Vagina (tissue), 2 donors: Measurements from ENCODE around the gene IZUMO1R. TPM values are rescaled to one million over a fixed set of nuclear protein-coding genes. Genes with fewer than 3 reads are reported as not detected.
"Not testable (repeated sequence)": the region's sequence is repeated elsewhere in the genome, so short reads cannot be mapped to it uniquely, and the experiment has no call there.

Source experiments
- DNase-seq, 2 donors: peaks; one replicate each; pipeline ENCODE4 v3.0.0-alpha.2; 2017; ENCODE audit errors: extremely low spot score in 2 of 2
- H3K27ac ChIP-seq: fragments of 200-600 bp; sonication (generic); one replicate; pipeline ENCODE4 v1.5.1; 2019
- H3K27me3 ChIP-seq: fragments of 200-600 bp; sonication (generic); one replicate; pipeline ENCODE4 v1.5.1; 2019
- H3K36me3 ChIP-seq, 2 donors: fragments of 200-600 bp; sonication (generic); one replicate each; pipeline ENCODE4 v1.5.1; 2017 to 2019
- H3K4me1 ChIP-seq: fragments of 200-600 bp; sonication (generic); one replicate; pipeline ENCODE4 v1.5.1; 2019
- H3K4me3 ChIP-seq, 2 donors: fragments of 200-600 bp; sonication (generic); 1 replicate in 1 of 2; 2 replicates in 1 of 2; pipeline ENCODE4 v1.5.1; 2016 to 2019
- H3K9me3 ChIP-seq: fragments of 200-600 bp; sonication (generic); one replicate; pipeline ENCODE4 v1.5.1; 2019
- POLR2A ChIP-seq, 2 donors: fragments of 450-650 bp; IDR thresholded peaks; one replicate each; pipeline ENCODE4 v1.6.1; 2017; ENCODE audit warnings: antibody characterized with exemption in 2 of 2, mild to moderate bottlenecking in 2 of 2, moderate library complexity in 2 of 2
- POLR2AphosphoS5 ChIP-seq, 2 donors: sonication (generic); formaldehyde crosslinking; IDR thresholded peaks; one replicate each; pipeline ENCODE4 v1.9.0; 2017; ENCODE audit warnings: antibody characterized with exemption in 2 of 2, mild to moderate bottlenecking in 2 of 2, low read depth in 1 of 2; ENCODE audit not compliant: insufficient read depth in 1 of 2
- intact Hi-C: fragments of 100-400 bp; cut with DNase I; formaldehyde crosslinking; loops from one replicate; pipeline ENCODE4 v1.15.1; 2023
- total RNA-seq: library from RNA; depleted of rRNA; stranded (reverse); fragments of >200 nt; gene quantifications from one replicate; pipeline ENCODE4 v1.2.3, GENCODE V29; 2016
- TF ChIP-seq, protein P1 (sequence below), 3 experiments: fragments of 450-650 bp in 2 of 3; fragments of 200-600 bp in 1 of 3; sonication (generic) in 1 of 3; IDR thresholded peaks; one replicate each; pipeline ENCODE4 v1.5.1; 2017 to 2019; ENCODE audit warnings: antibody characterized with exemption in 3 of 3, mild to moderate bottlenecking in 2 of 3, moderate library complexity in 2 of 3

The IZUMO1R gene
- total RNA-seq, 1 donor from 2014 or later = not detected

DNA sequence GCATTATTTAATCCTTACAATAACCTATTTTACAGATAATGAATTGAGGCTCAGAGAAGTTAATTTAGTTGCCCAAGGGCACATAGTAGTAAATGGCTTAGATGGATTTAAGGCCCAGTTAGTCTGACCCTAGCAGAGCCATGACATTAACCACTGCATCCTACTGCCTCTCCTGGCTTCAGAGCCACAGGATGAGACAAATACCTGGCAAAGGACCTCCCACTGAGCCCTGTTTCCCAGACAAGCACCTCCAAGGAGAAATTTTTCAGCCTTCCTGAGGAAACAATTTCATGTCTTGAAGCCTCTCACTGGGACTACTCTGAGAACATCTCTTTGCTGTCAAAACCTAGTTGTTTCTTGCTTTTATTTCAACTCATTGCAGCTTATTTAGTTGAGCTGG is 28.4 kb downstream of the IZUMO1R start:
- H3K4me3 ChIP-seq = no peak overlapping the region
- no peaks in the 10 kb centered on the region for H3K4me1 ChIP-seq
- intact Hi-C loops = no loop called here
- no peaks in the 10 kb centered on the region for H3K27me3 ChIP-seq
- H3K36me3 ChIP-seq = no peaks in the 10 kb centered on the region
- H3K27ac ChIP-seq = no peak overlapping the region
- DNase-seq = no peak
- H3K9me3 ChIP-seq = no peaks in the 10 kb centered on the region
- no peak for TF ChIP-seq POLR2A (IDR thresholded peaks at IDR 0.05)

DNA sequence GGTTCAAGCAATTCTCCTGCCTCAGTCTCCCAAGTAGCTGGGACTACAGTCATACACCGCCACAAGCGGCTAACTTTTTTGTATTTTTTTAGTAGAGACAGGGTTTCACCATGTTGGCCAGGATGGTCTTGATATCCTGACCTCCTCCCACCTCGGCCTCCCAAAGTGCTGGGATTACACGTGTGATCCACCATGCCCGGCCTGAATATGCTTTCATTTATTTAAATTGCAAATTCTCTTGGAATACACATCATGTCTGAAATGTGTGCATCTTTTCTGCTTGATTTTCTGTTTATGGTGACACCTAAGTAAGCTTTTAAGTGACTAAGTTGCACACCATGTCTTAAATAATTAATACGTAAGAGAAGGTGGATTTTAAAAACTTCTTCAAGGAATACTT is 31.7 kb downstream of the IZUMO1R start:
- Histone ChIP-seq H3K4me3 (no peak overlapping the region), H3K36me3 (no peaks in the 10 kb centered on the region), H3K9me3 (no peaks in the 10 kb centered on the region), H3K27ac (no peak overlapping the region), H3K4me1 (no peaks in the 10 kb centered on the region), H3K27me3 (no peaks in the 10 kb centered on the region)
- no peak for DNase-seq
- intact Hi-C loops = no loop called here
- TF ChIP-seq POLR2A (IDR thresholded peaks at IDR 0.05) = no peak
- TF ChIP-seq POLR2AphosphoS5 (IDR thresholded peaks at IDR 0.05; ENCODE audit: insufficient read depth in 1 of 2, low read depth in 1 of 2) = no peak
- TF ChIP-seq, protein P1, sequence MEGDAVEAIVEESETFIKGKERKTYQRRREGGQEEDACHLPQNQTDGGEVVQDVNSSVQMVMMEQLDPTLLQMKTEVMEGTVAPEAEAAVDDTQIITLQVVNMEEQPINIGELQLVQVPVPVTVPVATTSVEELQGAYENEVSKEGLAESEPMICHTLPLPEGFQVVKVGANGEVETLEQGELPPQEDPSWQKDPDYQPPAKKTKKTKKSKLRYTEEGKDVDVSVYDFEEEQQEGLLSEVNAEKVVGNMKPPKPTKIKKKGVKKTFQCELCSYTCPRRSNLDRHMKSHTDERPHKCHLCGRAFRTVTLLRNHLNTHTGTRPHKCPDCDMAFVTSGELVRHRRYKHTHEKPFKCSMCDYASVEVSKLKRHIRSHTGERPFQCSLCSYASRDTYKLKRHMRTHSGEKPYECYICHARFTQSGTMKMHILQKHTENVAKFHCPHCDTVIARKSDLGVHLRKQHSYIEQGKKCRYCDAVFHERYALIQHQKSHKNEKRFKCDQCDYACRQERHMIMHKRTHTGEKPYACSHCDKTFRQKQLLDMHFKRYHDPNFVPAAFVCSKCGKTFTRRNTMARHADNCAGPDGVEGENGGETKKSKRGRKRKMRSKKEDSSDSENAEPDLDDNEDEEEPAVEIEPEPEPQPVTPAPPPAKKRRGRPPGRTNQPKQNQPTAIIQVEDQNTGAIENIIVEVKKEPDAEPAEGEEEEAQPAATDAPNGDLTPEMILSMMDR (IDR thresholded peaks at IDR 0.05) = no peak

DNA sequence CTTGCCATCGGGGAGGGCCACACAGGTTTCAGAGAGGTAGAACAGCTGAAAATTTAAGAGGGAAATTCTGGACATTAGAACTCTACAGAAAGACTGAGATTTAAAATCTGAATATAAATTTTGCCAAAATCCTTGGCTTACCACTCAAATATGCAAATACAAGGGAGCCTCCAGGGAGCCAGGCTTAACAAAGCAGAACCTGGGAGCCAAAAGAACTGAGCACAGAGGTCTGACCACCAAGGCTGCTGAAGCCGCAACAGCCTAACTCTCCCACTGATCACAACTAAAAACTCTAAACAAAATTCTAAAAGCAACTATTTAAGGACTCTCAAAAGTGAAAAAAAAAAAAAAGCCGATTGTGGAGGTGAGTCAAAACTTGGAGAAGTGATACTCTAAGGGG is 34.3 kb downstream of the IZUMO1R start:
- Histone ChIP-seq H3K4me1 (no peaks in the 10 kb centered on the region), H3K4me3 (no peak overlapping the region), H3K27ac (no peak overlapping the region), H3K27me3 (no peaks in the 10 kb centered on the region), H3K36me3 (no peaks in the 10 kb centered on the region), H3K9me3 (no peaks in the 10 kb centered on the region)
- DNase-seq = no peak
- intact Hi-C loops = no loop called here
- TF ChIP-seq POLR2AphosphoS5 (IDR thresholded peaks at IDR 0.05; ENCODE audit: insufficient read depth in 1 of 2, low read depth in 1 of 2) = no peak
- no peak for TF ChIP-seq POLR2A (IDR thresholded peaks at IDR 0.05)
- TF ChIP-seq, protein P1 (IDR thresholded peaks at IDR 0.05) = no peak

DNA sequence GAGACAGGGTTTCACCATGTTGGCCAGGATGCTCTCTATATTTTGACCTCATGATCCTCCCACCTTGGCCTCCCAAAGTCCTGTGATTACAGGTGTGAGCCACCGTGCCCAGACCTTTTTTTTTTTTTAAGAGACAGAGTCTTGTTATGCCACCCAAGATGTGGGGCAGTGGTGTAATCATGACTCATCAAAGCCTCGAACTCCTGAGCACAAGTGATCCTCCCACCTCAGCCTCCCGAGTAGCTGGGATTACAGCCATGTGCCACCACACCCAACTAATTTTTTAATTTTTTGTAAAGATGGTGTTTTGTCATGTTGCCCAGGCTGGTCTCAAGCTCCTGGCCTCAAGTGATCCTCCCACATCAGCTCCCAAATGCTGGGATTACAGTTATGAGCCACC is 37.9 kb downstream of the IZUMO1R start:
- no peak overlapping the region for H3K4me3 ChIP-seq
- intact Hi-C loops = no loop called here
- TF ChIP-seq POLR2A (IDR thresholded peaks at IDR 0.05) (no peak), POLR2AphosphoS5 (IDR thresholded peaks at IDR 0.05; ENCODE audit: insufficient read depth in 1 of 2, low read depth in 1 of 2) (no peak)
- TF ChIP-seq, protein P1 (IDR thresholded peaks at IDR 0.05) = no peak

DNA sequence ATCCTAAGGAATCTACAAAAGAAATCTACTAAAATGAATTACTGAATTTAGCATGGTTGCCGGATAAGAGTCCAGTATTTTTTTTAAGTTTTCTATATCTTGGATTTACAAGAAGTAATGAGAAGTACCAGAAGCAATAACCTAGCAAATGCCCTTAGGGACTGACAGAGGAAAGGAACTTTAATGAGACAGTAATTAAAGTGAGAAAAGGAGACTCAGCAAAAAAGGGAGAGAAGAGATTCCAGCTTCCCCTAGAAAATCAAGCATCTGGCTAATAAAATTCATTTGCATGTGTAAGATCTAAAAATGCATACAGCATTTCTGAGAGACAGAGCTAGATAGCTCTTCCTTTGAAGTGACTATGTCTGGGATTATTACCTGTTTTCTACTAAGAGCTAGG is 39.1 kb downstream of the IZUMO1R start:
- H3K9me3 ChIP-seq = no peaks in the 10 kb centered on the region
- no peaks in the 10 kb centered on the region for H3K36me3 ChIP-seq
- H3K4me1 ChIP-seq = no peaks in the 10 kb centered on the region
- H3K27ac ChIP-seq = no peak overlapping the region
- H3K27me3 ChIP-seq = no peaks in the 10 kb centered on the region
- H3K4me3 ChIP-seq = no peak overlapping the region
- DNase-seq = no peak
- TF ChIP-seq POLR2A (IDR thresholded peaks at IDR 0.05) (no peak), POLR2AphosphoS5 (IDR thresholded peaks at IDR 0.05; ENCODE audit: insufficient read depth in 1 of 2, low read depth in 1 of 2) (no peak)
- TF ChIP-seq, protein P1 (IDR thresholded peaks at IDR 0.05) = no peak
- intact Hi-C loops = no loop called here

More for the DNA sequence above, 37.9 kb downstream of the IZUMO1R start:
- Histone ChIP-seq H3K36me3 (no peaks in the 10 kb centered on the region), H3K4me1 (no peaks in the 10 kb centered on the region), H3K27me3 (no peaks in the 10 kb centered on the region), H3K9me3 (no peaks in the 10 kb centered on the region), H3K27ac (no peak overlapping the region)
- DNase-seq = no peak

DNA sequence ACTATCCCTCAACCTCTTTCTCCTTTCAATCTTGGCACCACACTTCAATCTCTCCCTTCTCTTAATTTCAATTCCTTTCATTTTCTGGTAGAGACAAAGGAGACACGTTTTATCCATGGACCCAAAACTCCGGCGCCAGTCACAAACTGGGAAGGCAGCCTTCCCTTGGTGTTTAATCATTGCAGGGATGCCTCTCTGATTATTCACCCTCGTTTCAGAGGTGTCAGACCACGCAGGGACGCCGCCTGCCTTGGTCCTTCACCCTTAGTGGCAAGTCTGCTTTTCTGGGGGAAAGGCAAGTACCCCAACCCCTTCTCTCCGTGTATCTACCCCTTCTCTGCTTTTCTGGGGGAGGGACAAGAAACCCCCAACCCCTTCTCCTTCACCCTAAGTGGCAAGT is 41.9 kb downstream of the IZUMO1R start:
- H3K4me1 ChIP-seq, H3K27me3 ChIP-seq, H3K36me3 ChIP-seq, DNase-seq, H3K27ac ChIP-seq, intact Hi-C loops, H3K4me3 ChIP-seq, H3K9me3 ChIP-seq: not testable (repeated sequence)

DNA sequence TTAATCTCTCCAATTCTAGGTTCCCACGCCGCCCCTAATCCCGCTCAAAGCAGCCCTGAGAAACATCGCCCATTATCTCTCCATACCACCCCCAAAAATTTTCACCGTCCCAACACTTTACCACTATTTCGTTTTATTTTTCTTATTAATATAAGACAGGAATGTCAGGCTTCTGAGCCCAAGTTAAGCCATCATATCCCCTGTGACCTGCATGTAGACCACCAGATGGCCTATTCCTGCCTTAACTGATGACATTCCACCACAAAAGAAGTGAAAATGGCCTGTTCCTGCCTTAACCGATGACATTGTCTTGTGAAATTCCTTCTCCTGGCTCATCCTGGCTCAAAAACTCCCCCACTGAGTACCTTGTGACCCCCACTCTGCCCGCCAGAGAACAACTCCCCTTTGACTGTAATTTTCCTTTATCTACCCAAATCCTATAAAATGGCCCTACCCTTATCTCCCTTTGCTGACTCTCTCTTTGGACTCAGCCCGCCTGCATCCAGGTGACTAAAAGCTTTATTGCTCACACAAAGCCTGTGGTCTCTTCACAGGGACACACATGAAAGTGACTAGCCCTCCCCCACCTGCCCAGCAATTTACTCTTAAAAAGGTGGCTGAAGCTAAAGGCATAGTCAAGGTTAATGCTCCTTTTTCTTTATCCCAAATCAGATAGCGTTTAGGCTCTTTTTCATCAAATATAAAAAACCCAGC is 46.6 kb downstream of the IZUMO1R start:
- H3K27me3 ChIP-seq, DNase-seq, H3K4me1 ChIP-seq, intact Hi-C loops, H3K9me3 ChIP-seq, H3K36me3 ChIP-seq, H3K27ac ChIP-seq, H3K4me3 ChIP-seq: not testable (repeated sequence)
